Activated B cell treated with CpG ODN at 0.5 μM for 24 hours (primary cell): ENCODE measurements around the gene RANGRF. TPM values are rescaled to one million over a fixed set of nuclear protein-coding genes. Genes with fewer than 3 reads are reported as not detected.
"Not testable (repeated sequence)": the region's sequence is repeated elsewhere in the genome, so short reads cannot be mapped to it uniquely, and the experiment has no call there.

ENCODE experiments used
- ATAC-seq: fragments of 200-7000 bp; cut with Tn5 transposase; one replicate; pipeline ENCODE4 v1.10.0; 2021; ENCODE audit warnings: low read depth, mild to moderate bottlenecking, moderate library complexity
- CTCF ChIA-PET: fragments of 350-600 bp; sonication (Branson Sonifier 250); formaldehyde crosslinking; loops from one replicate; lab custom pipeline; 2021; ENCODE audit warnings: antibody characterized with exemption; lab: Charles Lee
- POLR2A ChIA-PET: fragments of 350-600 bp; sonication (Branson Sonifier 250); formaldehyde crosslinking; loops from one replicate; lab custom pipeline; 2021; ENCODE audit warnings: antibody characterized with exemption; lab: Charles Lee
- DNase-seq: peaks from one replicate; pipeline ENCODE4 v3.0.0; 2022
- H3K27ac Mint-ChIP-seq: one replicate; pipeline ENCODE4 v1.8.0; 2020; ENCODE audit warnings: mixed read lengths
- H3K27me3 Mint-ChIP-seq: one replicate; pipeline ENCODE4 v1.8.0; 2021; ENCODE audit warnings: mixed read lengths
- H3K36me3 Mint-ChIP-seq: one replicate; pipeline ENCODE4 v1.8.0; 2021; ENCODE audit warnings: low read depth, mixed read lengths
- H3K4me1 Mint-ChIP-seq: one replicate; pipeline ENCODE4 v1.8.0; 2021; ENCODE audit warnings: mixed read lengths
- H3K4me3 Mint-ChIP-seq: one replicate; pipeline ENCODE4 v1.8.0; 2020; ENCODE audit warnings: mild to moderate bottlenecking, mixed read lengths
- H3K9me3 Mint-ChIP-seq: one replicate; pipeline ENCODE4 v1.8.0; 2020; ENCODE audit warnings: mixed read lengths
- intact Hi-C: fragments of 100-400 bp; cut with micrococcal nuclease; formaldehyde crosslinking; loops from one replicate; pipeline ENCODE4 v1.15.1; 2024
- total RNA-seq: library from RNA; stranded (reverse); gene quantifications from 2 replicates; pipeline ENCODE4 v1.2.3, GENCODE V29; 2022
- TF ChIP-seq, protein P1 (sequence below): fragments of 200-600 bp; IDR thresholded peaks from one replicate; pipeline ENCODE4 v1.8.0; 2022; ENCODE audit warnings: antibody characterized with exemption, mild to moderate bottlenecking

Gene RANGRF
- total RNA-seq, 1 donor from 2014 or later: 50.1 TPM

DNA sequence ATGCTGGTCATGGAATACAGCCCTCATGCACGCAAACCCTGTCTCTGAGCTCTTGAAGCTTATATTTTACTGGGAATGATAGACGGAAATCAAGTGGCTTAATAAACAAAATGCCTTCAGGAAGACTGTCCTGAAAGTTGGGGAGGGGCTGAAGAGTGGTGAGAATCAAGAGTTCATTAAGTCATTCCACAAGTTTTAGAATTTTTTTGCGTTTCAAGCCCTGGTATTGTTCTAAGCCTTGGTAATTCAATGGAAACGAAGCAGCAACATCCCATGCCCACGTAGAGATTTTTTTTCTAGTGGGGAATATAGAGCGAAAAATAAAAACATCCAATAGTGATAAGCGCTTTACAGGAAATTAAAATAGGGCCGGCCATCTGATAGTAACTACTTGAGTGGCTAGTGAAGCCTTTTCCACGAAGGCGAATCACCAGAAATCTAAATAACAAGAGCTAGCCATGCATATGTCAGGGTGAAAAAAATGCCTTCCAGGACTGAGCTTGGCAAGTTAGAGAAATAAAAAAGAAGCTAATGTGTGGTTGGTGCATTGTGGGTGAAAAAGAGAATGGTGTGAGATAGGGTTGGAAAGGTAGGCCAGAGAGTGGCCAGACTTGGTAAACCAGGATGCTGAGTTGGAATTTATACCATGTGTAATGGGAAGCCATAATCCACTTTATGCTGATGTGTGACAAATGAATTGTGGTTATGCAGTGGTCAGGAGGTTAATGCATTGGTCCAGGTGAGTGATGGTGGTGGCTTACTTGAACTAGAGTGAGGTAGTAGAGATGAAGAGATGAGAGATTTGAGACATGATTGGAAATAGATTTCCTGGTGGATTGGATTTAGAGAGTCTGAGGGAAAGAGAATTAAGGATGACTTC, 38.6 kb upstream of the RANGRF start:
- peaks cover 41% of the 10 kb centered on the region for H3K36me3 Mint-ChIP-seq
- intact Hi-C loops: loop anchor here (1.0 to 2.0 kb wide), 6 partner anchors 38 to 406 kb away; partner anchors contain the start of genes RANGRF, RPL26 and SLC25A35
- peak overlapping the region; percentile 99 for H3K27ac Mint-ChIP-seq
- no peaks in the 10 kb centered on the region for H3K9me3 Mint-ChIP-seq
- no peak for DNase-seq
- no peak for ATAC-seq
- no peaks in the 10 kb centered on the region for H3K27me3 Mint-ChIP-seq
- CTCF ChIA-PET: interaction anchor here (0.6 to 1.4 kb wide), 5 partner anchors 28 to 134 kb away, joined by 3 to 4 read pairs (median 3); partner anchors contain the start of gene RANGRF
- POLR2A ChIA-PET: interaction anchor here (0.9 to 7.4 kb wide), 13 partner anchors 12 to 405 kb away, joined by 3 to 413 read pairs (median 20); partner anchors contain the start of genes AURKB, BORCS6, RANGRF and SLC25A35
- H3K4me1 Mint-ChIP-seq: peaks cover 39% of the 10 kb centered on the region
- H3K4me3 Mint-ChIP-seq: peak overlapping the region; percentile 99
- TF ChIP-seq, protein P1, sequence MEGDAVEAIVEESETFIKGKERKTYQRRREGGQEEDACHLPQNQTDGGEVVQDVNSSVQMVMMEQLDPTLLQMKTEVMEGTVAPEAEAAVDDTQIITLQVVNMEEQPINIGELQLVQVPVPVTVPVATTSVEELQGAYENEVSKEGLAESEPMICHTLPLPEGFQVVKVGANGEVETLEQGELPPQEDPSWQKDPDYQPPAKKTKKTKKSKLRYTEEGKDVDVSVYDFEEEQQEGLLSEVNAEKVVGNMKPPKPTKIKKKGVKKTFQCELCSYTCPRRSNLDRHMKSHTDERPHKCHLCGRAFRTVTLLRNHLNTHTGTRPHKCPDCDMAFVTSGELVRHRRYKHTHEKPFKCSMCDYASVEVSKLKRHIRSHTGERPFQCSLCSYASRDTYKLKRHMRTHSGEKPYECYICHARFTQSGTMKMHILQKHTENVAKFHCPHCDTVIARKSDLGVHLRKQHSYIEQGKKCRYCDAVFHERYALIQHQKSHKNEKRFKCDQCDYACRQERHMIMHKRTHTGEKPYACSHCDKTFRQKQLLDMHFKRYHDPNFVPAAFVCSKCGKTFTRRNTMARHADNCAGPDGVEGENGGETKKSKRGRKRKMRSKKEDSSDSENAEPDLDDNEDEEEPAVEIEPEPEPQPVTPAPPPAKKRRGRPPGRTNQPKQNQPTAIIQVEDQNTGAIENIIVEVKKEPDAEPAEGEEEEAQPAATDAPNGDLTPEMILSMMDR: no peak

DNA sequence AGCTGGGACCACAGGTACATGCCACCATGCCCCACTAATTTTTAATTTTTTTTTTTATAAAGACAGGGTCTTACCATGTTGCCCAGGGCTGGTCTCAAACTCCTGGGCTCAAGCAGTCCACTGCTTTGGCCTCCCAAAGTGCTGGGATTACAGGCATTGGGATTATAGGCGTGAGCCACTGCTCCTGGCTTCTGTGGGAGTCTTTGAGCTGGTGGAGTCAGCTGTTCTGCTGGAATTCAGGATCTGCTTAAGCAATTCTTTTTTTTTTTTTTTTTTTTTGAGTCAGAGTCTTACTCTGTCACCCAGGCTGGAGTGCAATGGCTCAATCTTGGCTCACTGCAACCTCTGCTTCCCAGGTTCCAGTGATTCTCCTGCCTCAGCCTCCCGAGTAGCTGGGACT, 37.1 kb upstream of the RANGRF start:
- H3K27me3 Mint-ChIP-seq, H3K4me3 Mint-ChIP-seq, DNase-seq, H3K27ac Mint-ChIP-seq, intact Hi-C loops, H3K9me3 Mint-ChIP-seq, ATAC-seq, CTCF ChIA-PET: not testable (repeated sequence)
- Mint-ChIP-seq H3K36me3 (peaks cover 46% of the 10 kb centered on the region), H3K4me1 (peaks cover 27% of the 10 kb centered on the region)
- POLR2A ChIA-PET: interaction anchor here (0.6 to 1.2 kb wide), 5 partner anchors 12 to 125 kb away, joined by 3 to 9 read pairs (median 4); partner anchors contain the start of gene RANGRF

DNA sequence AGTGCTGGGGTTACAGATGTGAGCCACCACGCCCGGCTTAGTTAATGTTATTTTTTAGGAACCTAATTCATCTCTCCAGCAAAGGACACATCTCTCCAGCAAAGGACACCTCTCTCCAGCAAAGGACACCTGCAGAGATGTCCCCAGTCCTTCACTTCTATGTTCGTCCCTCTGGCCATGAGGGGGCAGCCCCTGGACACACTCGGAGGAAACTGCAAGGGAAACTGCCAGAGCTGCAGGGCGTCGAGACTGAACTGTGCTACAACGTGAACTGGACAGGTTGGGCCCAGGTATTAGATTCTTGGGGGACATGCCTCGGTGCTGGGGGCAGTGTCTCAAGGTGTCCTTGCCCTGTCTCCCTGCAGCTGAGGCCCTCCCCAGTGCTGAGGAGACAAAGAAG, 34.7 kb upstream of the RANGRF start:
- H3K4me3 Mint-ChIP-seq: no peak overlapping the region
- ATAC-seq (no peak), DNase-seq (no peak)
- CTCF ChIA-PET: no interaction called here
- peaks cover 54% of the 10 kb centered on the region for H3K36me3 Mint-ChIP-seq
- POLR2A ChIA-PET: no interaction called here
- no peaks in the 10 kb centered on the region for H3K9me3 Mint-ChIP-seq
- intact Hi-C loops: no loop called here
- H3K27me3 Mint-ChIP-seq: no peaks in the 10 kb centered on the region
- TF ChIP-seq, protein P1: no peak
- no peak overlapping the region for H3K27ac Mint-ChIP-seq
- peaks cover 18% of the 10 kb centered on the region for H3K4me1 Mint-ChIP-seq

DNA sequence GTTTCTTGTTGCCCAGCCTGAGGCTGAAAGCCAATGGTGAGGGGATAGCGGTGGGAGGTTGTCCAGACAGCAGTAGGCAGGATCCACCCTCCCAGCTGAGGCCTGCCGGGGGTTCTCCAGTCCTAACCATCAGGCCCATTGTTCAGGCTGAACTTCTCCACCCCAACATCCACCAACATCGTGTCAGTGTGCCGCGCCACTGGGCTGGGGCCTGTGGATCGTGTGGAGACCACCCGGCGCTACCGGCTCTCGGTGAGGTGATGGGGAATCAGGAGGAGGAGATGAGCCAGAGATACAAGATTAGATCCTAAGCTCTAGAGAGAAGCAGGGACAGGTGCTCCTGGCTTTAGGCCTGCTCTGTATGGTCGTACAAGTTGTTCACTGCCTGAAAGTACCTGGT, 33.6 kb upstream of the RANGRF start:
- H3K36me3 Mint-ChIP-seq: peaks cover 46% of the 10 kb centered on the region
- ChIA-PET CTCF (no interaction called here), POLR2A (no interaction called here)
- no peak overlapping the region for H3K27ac Mint-ChIP-seq
- intact Hi-C loops: no loop called here
- TF ChIP-seq, protein P1: no peak
- no peak for ATAC-seq
- no peaks in the 10 kb centered on the region for H3K9me3 Mint-ChIP-seq
- DNase-seq: no peak
- H3K4me1 Mint-ChIP-seq: peaks cover 9% of the 10 kb centered on the region
- H3K27me3 Mint-ChIP-seq: no peaks in the 10 kb centered on the region
- no peak overlapping the region for H3K4me3 Mint-ChIP-seq

DNA sequence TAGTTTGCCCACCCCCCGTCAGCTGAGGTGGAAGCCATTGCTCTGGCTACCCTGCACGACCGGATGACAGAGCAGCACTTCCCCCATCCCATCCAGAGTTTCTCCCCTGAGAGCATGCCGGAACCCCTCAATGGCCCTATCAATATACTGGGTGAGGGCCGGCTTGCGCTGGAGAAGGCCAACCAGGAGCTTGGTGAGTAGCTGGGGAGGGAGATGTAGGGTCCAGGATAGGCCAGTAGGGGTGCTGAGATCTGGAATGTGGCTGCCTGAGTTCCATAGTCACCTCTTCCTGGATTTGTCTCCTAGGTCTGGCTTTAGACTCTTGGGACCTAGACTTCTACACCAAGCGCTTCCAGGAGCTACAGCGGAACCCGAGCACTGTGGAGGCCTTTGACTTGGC, 33.0 kb upstream of the RANGRF start:
- CTCF ChIA-PET: no interaction called here
- intact Hi-C loops: no loop called here

More for the DNA sequence above, 33.0 kb upstream of the RANGRF start:
- TF ChIP-seq, protein P1: no peak
- no peaks in the 10 kb centered on the region for H3K27me3 Mint-ChIP-seq
- POLR2A ChIA-PET: no interaction called here
- no peaks in the 10 kb centered on the region for H3K9me3 Mint-ChIP-seq
- no peak overlapping the region for H3K27ac Mint-ChIP-seq
- no peak overlapping the region for H3K4me3 Mint-ChIP-seq
- H3K4me1 Mint-ChIP-seq: peaks cover 3% of the 10 kb centered on the region
- no peak for ATAC-seq
- H3K36me3 Mint-ChIP-seq: peaks cover 51% of the 10 kb centered on the region
- DNase-seq: no peak
